K562 (cell line): Measurements from ENCODE around the gene CTRL. TPM values are rescaled to one million over a fixed set of nuclear protein-coding genes. Genes with fewer than 3 reads are reported as not detected.

Experiments used
- ATAC-seq: fragments of 200-7000 bp; cut with Tn5 transposase; 3 replicates; pipeline ENCODE4 v1.9.1; 2020; ENCODE audit warnings: moderate library complexity
- BruUV-seq: library from RNA; stranded (reverse); fragments of 400-500 nt; replicated peaks from 2 replicates; lab custom pipeline; 2021; lab: Mats Ljungman, UMichigan
- CTCF ChIA-PET: fragments of 300-600 bp; formaldehyde crosslinking; extraction: SDS; loops from one replicate; lab custom pipeline; 2021; ENCODE audit warnings: low intra/inter-chr PET ratio; lab: Yijun Ruan, JAX
- POLR2A ChIA-PET: fragments of 300-600, 350-650 bp; sonication (Branson Sonifier 250); formaldehyde crosslinking; extraction: SDS; loops from one replicate; lab custom pipeline; 2021; ENCODE audit warnings: antibody characterized with exemption, inconsistent platforms; lab: Yijun Ruan, JAX
- DNase-seq, 4 experiments: peaks; one replicate each; pipeline versions ENCODE4 v3.0.0 to v3.0.0-alpha.2; 2011 to 2018; ENCODE audit warnings: low spot score in 3 of 4, mixed read lengths in 3 of 4; ENCODE audit errors: extremely low read depth in 1 of 4
- FAIRE-seq: peaks from 2 replicates; lab custom pipeline; 2011; peaks lifted over from hg19 to GRCh38; lab: Jason Lieb, UNC
- H2AFZ ChIP-seq: 2 replicates; pipeline ENCODE4 v1.6.0; 2011; ENCODE audit warnings: low read depth, low read length, control low read depth, inconsistent platforms
- H3K27ac ChIP-seq: fragments of 200-600 bp; 3 replicates; pipeline ENCODE4 v1.8.0; 2011; ENCODE audit warnings: low read depth, mild to moderate bottlenecking, control low read depth, inconsistent platforms, low read length, moderate library complexity, mixed read lengths; ENCODE audit errors: extremely low read depth
- H3K27me3 ChIP-seq, 2 experiments: fragments of 300-600 bp in 1 of 2; 2 replicates in 1 of 2; 3 replicates in 1 of 2; pipeline versions ENCODE4 v1.6.0 to v1.8.0; 2011; ENCODE audit warnings: inconsistent platforms in 2 of 2, low read length in 2 of 2, mild to moderate bottlenecking in 1 of 2, mixed read lengths in 1 of 2, moderate library complexity in 1 of 2; ENCODE audit not compliant: control insufficient read depth in 2 of 2, insufficient read depth in 2 of 2
- H3K36me3 ChIP-seq: fragments of 300-600 bp; 3 replicates; pipeline ENCODE4 v1.8.0; 2011; ENCODE audit warnings: mild to moderate bottlenecking, low read length, inconsistent platforms; ENCODE audit not compliant: control insufficient read depth, insufficient read depth
- H3K4me1 ChIP-seq, 2 experiments: fragments of 200-600 bp in 1 of 2; replicated peaks in 1 of 2; 2 replicates in 1 of 2; 3 replicates in 1 of 2; pipeline versions ENCODE4 v1.5.1 to v1.8.0; 2011; ENCODE audit warnings: inconsistent platforms in 2 of 2, low read length in 2 of 2, mild to moderate bottlenecking in 1 of 2, mixed read lengths in 1 of 2, moderate library complexity in 1 of 2; ENCODE audit not compliant: control insufficient read depth in 2 of 2, insufficient read depth in 2 of 2
- H3K4me2 ChIP-seq: 2 replicates; pipeline ENCODE4 v1.6.1; 2011; ENCODE audit warnings: low read length, control low read depth, inconsistent platforms, mixed read lengths; ENCODE audit not compliant: insufficient read depth
- H3K4me3 ChIP-seq: fragments of 200-600 bp; sonication (generic), shearing (Covaris generic); 2 replicates; pipeline ENCODE4 v1.5.1; 2016; ENCODE audit warnings: control low read depth, inconsistent platforms
- H3K79me2 ChIP-seq: fragments of 200-600 bp; 3 replicates; pipeline ENCODE4 v1.8.0; 2011; ENCODE audit warnings: low read length, inconsistent platforms; ENCODE audit not compliant: control insufficient read depth, insufficient read depth
- H3K9ac ChIP-seq, 2 experiments: 2 replicates each; pipeline versions ENCODE4 v1.6.0 to v1.6.1; 2011; ENCODE audit warnings: low read depth in 2 of 2, low read length in 2 of 2, control low read depth in 1 of 2, inconsistent platforms in 1 of 2, mild to moderate bottlenecking in 1 of 2, mixed read lengths in 1 of 2; ENCODE audit not compliant: insufficient read depth in 1 of 2
- H3K9me1 ChIP-seq: one replicate; pipeline ENCODE4 v1.6.0; 2011; ENCODE audit warnings: inconsistent platforms, mild to moderate bottlenecking, low read length, moderate library complexity; ENCODE audit not compliant: control insufficient read depth, insufficient read depth
- H3K9me3 ChIP-seq: replicated peaks from 2 replicates; pipeline ENCODE4 v1.5.1; 2011; ENCODE audit warnings: low read depth, low read length, inconsistent platforms; ENCODE audit not compliant: control insufficient read depth, insufficient read depth
- H4K20me1 ChIP-seq: replicated peaks from 2 replicates; pipeline ENCODE4 v1.6.1; 2011; ENCODE audit warnings: low read length, inconsistent platforms, mixed read lengths; ENCODE audit not compliant: control insufficient read depth, insufficient read depth
- ARID2 ChIP-seq: fragments of 450-650 bp; IDR thresholded peaks from 2 replicates; pipeline ENCODE4 v1.6.1; 2017; ENCODE audit warnings: antibody characterized with exemption, mild to moderate bottlenecking
- BHLHE40 ChIP-seq: IDR thresholded peaks from 2 replicates; pipeline ENCODE4 v1.6.1; 2011; ENCODE audit warnings: low read length, improper control_type of control experiment
- MAFF ChIP-seq: IDR thresholded peaks from 2 replicates; pipeline ENCODE4 v1.6.1; 2012; ENCODE audit warnings: low read length, improper control_type of control experiment
- OTX1 ChIP-seq: fragments of 450-650 bp; formaldehyde crosslinking; IDR thresholded peaks from 2 replicates; pipeline ENCODE4 v1.4.0; 2022; ENCODE audit warnings: mild to moderate bottlenecking
- POLR2G ChIP-seq: fragments of 200-400 bp; formaldehyde crosslinking; IDR thresholded peaks from 2 replicates; pipeline ENCODE4 v1.6.1; 2017; ENCODE audit warnings: low read depth, mild to moderate bottlenecking, antibody characterized with exemption, low read length, moderate library complexity
- TFAP4 ChIP-seq: sonication (generic); formaldehyde crosslinking; IDR thresholded peaks from 2 replicates; pipeline ENCODE4 v1.8.0; 2022; ENCODE audit warnings: missing genetic modification reagents, mild to moderate bottlenecking, moderate library complexity, borderline replicate concordance
- ZBTB12 ChIP-seq: fragments of 250-450 bp; sonication (Bioruptor Pico); IDR thresholded peaks from 2 replicates; pipeline ENCODE4 v1.4.0; 2020
- ZBTB33 ChIP-seq: sonication (generic); formaldehyde crosslinking; IDR thresholded peaks from 2 replicates; pipeline ENCODE4 v1.8.1; 2023; ENCODE audit warnings: mild to moderate bottlenecking, missing genetic modification reagents
- ZNF561 ChIP-seq: fragments of 450-650 bp; formaldehyde crosslinking; conservative IDR thresholded peaks from 2 replicates; pipeline ENCODE4 v1.4.0; 2020; ENCODE audit warnings: mild to moderate bottlenecking, moderate library complexity
- ZNF699 ChIP-seq: fragments of 250-450 bp; sonication (Bioruptor Pico); IDR thresholded peaks from 2 replicates; pipeline ENCODE4 v1.8.0; 2021; ENCODE audit warnings: mild to moderate bottlenecking, moderate library complexity; ENCODE audit not compliant: insufficient replicate concordance
- WGBS: fragments of 100-300 bp; shearing (Covaris generic); methylation state at CpG from one replicate; pipeline ENCODE4 v1.1.6; 2016; ENCODE audit warnings: low coverage, mixed read lengths; ENCODE audit not compliant: insufficient coverage; ENCODE audit errors: missing lambda C conversion rate; 5-methylcytosine and 5-hydroxymethylcytosine counted together
- in situ Hi-C: fragments of 300-500 bp; cut with MboI; formaldehyde crosslinking; loops from 4 replicates; pipeline ENCODE4 v1.15.0; 2018; ENCODE audit warnings: inconsistent platforms, mixed read lengths
- intact Hi-C: fragments of 100-400 bp; cut with micrococcal nuclease; formaldehyde crosslinking; loops from 2 replicates; pipeline ENCODE4 v1.14.2; 2022
- polyA plus RNA-seq, 8 experiments: library from polyadenylated mRNA; depleted of rRNA in 4 of 8; stranded (reverse) in 5 of 8; unstranded in 3 of 8; fragments of >200 nt; fragmentation: Nextera tagmentation in 2 of 8; fragmentation: Illumina TruSeq in 1 of 8; extraction: Ambion mirVana in 2 of 8; extraction: Trizol in 1 of 8; gene quantifications; 2 replicates each; pipeline versions ENCODE4 v1.2.1 to v1.2.3, GENCODE V29; 2011 to 2014; ENCODE audit warnings: inconsistent platforms in 1 of 8, missing spikeins in 1 of 8
- total RNA-seq, 7 experiments: library from RNA; depleted of rRNA in 6 of 7; stranded (reverse); fragments of >200 nt in 6 of 7; fragmentation: Illumina TruSeq in 2 of 7; extraction: Trizol in 2 of 7; gene quantifications; 2 replicates each; pipeline versions ENCODE4 v1.2.1 to v1.2.3, GENCODE V29; 2011 to 2021; ENCODE audit warnings: low replicate concordance in 1 of 7
- TF ChIP-seq, protein P1 (sequence below): fragments of 250-450 bp; sonication (Bioruptor Pico); IDR thresholded peaks from 2 replicates; pipeline ENCODE4 v1.8.0; 2022; ENCODE audit warnings: inconsistent platforms, mild to moderate bottlenecking, moderate library complexity, borderline replicate concordance

Gene CTRL
- total and polyA plus RNA-seq, 9 of the 15 experiments (the other 6 are each of a cell fraction or from before 2014, with no cell fraction given) = 1.4 to 5.6 (median 2.5) TPM

DNA sequence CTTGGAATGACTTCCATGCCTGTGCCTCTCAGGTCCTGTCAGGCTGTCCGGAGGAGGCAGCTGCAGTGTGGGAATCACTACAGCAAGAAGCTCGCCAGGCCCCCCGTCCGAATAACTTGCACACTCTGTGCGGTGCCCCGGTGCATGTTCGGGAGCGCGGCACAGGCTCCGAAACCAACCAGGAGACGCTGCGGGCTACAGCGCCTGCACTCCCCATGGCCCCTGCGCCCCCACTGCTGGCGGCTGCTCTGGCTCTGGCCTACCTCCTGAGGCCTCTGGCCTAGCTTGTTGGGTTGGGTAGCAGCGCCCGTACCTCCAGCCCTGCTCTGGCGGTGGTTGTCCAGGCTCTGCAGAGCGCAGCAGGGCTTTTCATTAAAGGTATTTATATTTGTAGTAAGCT lies 45.7 kb downstream of the CTRL start:
- DNase-seq (no peak), ATAC-seq (no peak), FAIRE-seq (no peak)
- Histone ChIP-seq H3K9ac (peak overlapping the region in 1 of 2 experiments; percentile 50; a peak in 2 of 4 replicates), H3K79me2 (no peaks in the 10 kb centered on the region), H3K9me1 (no peaks in the 10 kb centered on the region), H2AFZ (no peak overlapping the region), H4K20me1 (peaks cover 19% of the 10 kb centered on the region), H3K4me2 (no peak overlapping the region), H3K36me3 (peaks cover 42% of the 10 kb centered on the region; the same call in 2 of the 3 replicates), H3K4me1 (peaks cover 9 to 43% of the 10 kb centered on the region in 2 experiments; a peak in 4 of 5 replicates), H3K27me3 (no peaks in the 10 kb centered on the region)
- ChIA-PET CTCF (no interaction called here), POLR2A (interaction anchor here (0.6 to 4.1 kb wide), 4 partner anchors 10 to 51 kb away, joined by 3 to 15 read pairs (median 6); partner anchors contain the start of genes EDC4 and PSMB10)
- in situ Hi-C loops (no loop called here), intact Hi-C loops (loop anchor here (10.0 kb wide), 1 partner anchor 159 kb away; no protein-coding TSS in a partner anchor)
- no TSS peak for BruUV-seq
- 93% methylated on average over 18 of the region's 19 CpGs for WGBS
- TF ChIP-seq ARID2 (no peak), ZBTB33 (CRISPR knock-in tag) (peak; percentile 88), BHLHE40 (no peak), POLR2G (peak; percentile 59; the same call in 1 of the 2 replicates), MAFF (no peak), ZNF699 (CRISPR knock-in tag) (no peak), ZBTB12 (CRISPR knock-in tag) (no peak), OTX1 (CRISPR knock-in tag) (no peak), ZNF561 (CRISPR knock-in tag) (no peak), TFAP4 (CRISPR knock-in tag) (no peak)
- TF ChIP-seq, protein P1, sequence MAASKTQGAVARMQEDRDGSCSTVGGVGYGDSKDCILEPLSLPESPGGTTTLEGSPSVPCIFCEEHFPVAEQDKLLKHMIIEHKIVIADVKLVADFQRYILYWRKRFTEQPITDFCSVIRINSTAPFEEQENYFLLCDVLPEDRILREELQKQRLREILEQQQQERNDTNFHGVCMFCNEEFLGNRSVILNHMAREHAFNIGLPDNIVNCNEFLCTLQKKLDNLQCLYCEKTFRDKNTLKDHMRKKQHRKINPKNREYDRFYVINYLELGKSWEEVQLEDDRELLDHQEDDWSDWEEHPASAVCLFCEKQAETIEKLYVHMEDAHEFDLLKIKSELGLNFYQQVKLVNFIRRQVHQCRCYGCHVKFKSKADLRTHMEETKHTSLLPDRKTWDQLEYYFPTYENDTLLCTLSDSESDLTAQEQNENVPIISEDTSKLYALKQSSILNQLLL = no peak
- TF ChIP-seq, all 486 proteins: peak for 2
- Histone ChIP-seq H3K27ac (no peak overlapping the region), H3K9me3 (no peaks in the 10 kb centered on the region), H3K4me3 (no peak overlapping the region)
